ENCODE data around the gene PIH1D1. TPM values are rescaled to one million over a fixed set of nuclear protein-coding genes. Genes with fewer than 3 reads are reported as not detected.

Gene PIH1D1
- total and polyA plus RNA-seq, 10 of the 15 experiments (the other 5 are each of a cell fraction or from before 2014, with no cell fraction given) = 16.1 to 153 (median 106) TPM

DNA sequence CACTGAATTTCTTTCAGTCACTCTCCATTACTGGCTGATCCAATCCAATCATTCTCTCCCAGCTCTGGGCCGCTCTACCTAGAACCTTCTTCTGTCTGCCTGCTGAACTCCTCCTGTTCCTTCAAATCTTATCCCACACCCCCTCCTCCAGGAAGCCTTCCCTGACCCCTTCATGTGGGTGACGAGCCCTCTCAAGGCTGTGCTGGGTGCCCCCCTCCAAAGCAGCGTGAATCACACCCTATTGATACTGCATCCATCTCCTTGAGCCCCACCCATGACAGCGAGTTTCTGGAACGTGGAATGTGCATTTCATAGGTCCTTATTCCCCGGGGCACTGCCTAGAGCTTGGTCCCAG, 3.2 kb downstream of the PIH1D1 start:
- no TSS peak for BruUV-seq (replicated peaks)
- ATAC-seq = no peak
- no peak for TF ChIP-seq POU2F2 (IDR thresholded peaks at IDR 0.05; ENCODE audit: borderline replicate concordance, low read depth, low read length)
- TF ChIP-seq, protein P1, sequence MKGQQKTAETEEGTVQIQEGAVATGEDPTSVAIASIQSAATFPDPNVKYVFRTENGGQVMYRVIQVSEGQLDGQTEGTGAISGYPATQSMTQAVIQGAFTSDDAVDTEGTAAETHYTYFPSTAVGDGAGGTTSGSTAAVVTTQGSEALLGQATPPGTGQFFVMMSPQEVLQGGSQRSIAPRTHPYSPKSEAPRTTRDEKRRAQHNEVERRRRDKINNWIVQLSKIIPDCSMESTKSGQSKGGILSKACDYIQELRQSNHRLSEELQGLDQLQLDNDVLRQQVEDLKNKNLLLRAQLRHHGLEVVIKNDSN (IDR thresholded peaks at IDR 0.05; ENCODE audit: borderline replicate concordance, extremely low read length, insufficient read depth, low read depth, low read length) = no peak
- TF ChIP-seq TCF3 (IDR thresholded peaks at IDR 0.05; ENCODE audit: borderline replicate concordance, insufficient read depth, low read depth, low read length) = no peak
- TF ChIP-seq, protein P2, sequence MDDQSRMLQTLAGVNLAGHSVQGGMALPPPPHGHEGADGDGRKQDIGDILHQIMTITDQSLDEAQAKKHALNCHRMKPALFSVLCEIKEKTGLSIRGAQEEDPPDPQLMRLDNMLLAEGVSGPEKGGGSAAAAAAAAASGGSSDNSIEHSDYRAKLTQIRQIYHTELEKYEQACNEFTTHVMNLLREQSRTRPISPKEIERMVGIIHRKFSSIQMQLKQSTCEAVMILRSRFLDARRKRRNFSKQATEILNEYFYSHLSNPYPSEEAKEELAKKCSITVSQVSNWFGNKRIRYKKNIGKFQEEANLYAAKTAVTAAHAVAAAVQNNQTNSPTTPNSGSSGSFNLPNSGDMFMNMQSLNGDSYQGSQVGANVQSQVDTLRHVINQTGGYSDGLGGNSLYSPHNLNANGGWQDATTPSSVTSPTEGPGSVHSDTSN (IDR thresholded peaks at IDR 0.05; ENCODE audit: insufficient replicate concordance, low read depth, low read length) = no peak
- TF ChIP-seq FOXK2 (IDR thresholded peaks at IDR 0.05) = no peak
- TF ChIP-seq RELA (IDR thresholded peaks at IDR 0.05; ENCODE audit: borderline replicate concordance, partially characterized antibody) = no peak
- TF ChIP-seq TARDBP (IDR thresholded peaks at IDR 0.05; ENCODE audit: borderline replicate concordance) = no peak
- TF ChIP-seq, protein P3, sequence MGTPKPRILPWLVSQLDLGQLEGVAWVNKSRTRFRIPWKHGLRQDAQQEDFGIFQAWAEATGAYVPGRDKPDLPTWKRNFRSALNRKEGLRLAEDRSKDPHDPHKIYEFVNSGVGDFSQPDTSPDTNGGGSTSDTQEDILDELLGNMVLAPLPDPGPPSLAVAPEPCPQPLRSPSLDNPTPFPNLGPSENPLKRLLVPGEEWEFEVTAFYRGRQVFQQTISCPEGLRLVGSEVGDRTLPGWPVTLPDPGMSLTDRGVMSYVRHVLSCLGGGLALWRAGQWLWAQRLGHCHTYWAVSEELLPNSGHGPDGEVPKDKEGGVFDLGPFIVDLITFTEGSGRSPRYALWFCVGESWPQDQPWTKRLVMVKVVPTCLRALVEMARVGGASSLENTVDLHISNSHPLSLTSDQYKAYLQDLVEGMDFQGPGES (IDR thresholded peaks at IDR 0.05) = no peak
- no peak for TF ChIP-seq ZZZ3 (IDR thresholded peaks at IDR 0.05; ENCODE audit: control insufficient read depth, insufficient read length, low read depth)
- no peak for TF ChIP-seq NRF1 (conservative IDR thresholded peaks at IDR 0.05; ENCODE audit: low read depth, low read length)
- no peak for TF ChIP-seq MTA3 (IDR thresholded peaks at IDR 0.05; ENCODE audit: borderline replicate concordance, low read length)
- no peak for TF ChIP-seq POLR2AphosphoS5 (IDR thresholded peaks at IDR 0.05; ENCODE audit: low read length)
- TF ChIP-seq RCOR1 (conservative IDR thresholded peaks at IDR 0.05; ENCODE audit: low read depth, low read length) = no peak
- TF ChIP-seq, protein P4, sequence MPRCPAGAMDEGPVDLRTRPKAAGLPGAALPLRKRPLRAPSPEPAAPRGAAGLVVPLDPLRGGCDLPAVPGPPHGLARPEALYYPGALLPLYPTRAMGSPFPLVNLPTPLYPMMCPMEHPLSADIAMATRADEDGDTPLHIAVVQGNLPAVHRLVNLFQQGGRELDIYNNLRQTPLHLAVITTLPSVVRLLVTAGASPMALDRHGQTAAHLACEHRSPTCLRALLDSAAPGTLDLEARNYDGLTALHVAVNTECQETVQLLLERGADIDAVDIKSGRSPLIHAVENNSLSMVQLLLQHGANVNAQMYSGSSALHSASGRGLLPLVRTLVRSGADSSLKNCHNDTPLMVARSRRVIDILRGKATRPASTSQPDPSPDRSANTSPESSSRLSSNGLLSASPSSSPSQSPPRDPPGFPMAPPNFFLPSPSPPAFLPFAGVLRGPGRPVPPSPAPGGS (IDR thresholded peaks at IDR 0.05; ENCODE audit: borderline replicate concordance, insufficient read depth, low read depth, low read length, poor library complexity, severe bottlenecking) = no peak
- TF ChIP-seq CBX3 (IDR thresholded peaks at IDR 0.05; ENCODE audit: borderline replicate concordance, low read depth) = no peak
- TF ChIP-seq, protein P5, sequence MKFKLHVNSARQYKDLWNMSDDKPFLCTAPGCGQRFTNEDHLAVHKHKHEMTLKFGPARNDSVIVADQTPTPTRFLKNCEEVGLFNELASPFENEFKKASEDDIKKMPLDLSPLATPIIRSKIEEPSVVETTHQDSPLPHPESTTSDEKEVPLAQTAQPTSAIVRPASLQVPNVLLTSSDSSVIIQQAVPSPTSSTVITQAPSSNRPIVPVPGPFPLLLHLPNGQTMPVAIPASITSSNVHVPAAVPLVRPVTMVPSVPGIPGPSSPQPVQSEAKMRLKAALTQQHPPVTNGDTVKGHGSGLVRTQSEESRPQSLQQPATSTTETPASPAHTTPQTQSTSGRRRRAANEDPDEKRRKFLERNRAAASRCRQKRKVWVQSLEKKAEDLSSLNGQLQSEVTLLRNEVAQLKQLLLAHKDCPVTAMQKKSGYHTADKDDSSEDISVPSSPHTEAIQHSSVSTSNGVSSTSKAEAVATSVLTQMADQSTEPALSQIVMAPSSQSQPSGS (IDR thresholded peaks at IDR 0.05; ENCODE audit: low read length) = no peak
- no peak for TF ChIP-seq SUZ12 (IDR thresholded peaks at IDR 0.05; ENCODE audit: unreplicated experiment)

More for the DNA sequence above, 3.2 kb downstream of the PIH1D1 start:
- SMC1A ChIA-PET (ENCODE audit: uncharacterized antibody, unreplicated experiment) = interaction anchor here (0.9 kb wide), 1 partner anchor 25 kb away, joined by 4 read pairs; the partner anchor contains the start of gene FLT3LG
- WGBS (ENCODE audit: insufficient coverage, insufficient replicate concordance, low lambda C conversion rate, missing lambda C conversion rate) = 91% methylated on average over 5 of the region's 6 CpGs
- POLR2A ChIA-PET = interaction anchor here (2.4 kb wide), 1 partner anchor 22 kb away, joined by 5 read pairs; no protein-coding TSS in a partner anchor
- in situ Hi-C loops (cut with MboI) = no loop called here
- no peak overlapping the region for H3K4me3 ChIP-seq
- DNase-seq (ENCODE audit: low read depth, low spot score) (no peak), FAIRE-seq (no peak)
- peaks cover 19% of the 10 kb centered on the region for H3K79me2 ChIP-seq (ENCODE audit: control insufficient read depth, insufficient read depth, low read length)
- H2AFZ ChIP-seq (ENCODE audit: control insufficient read depth, low read depth, low read length) = no peak overlapping the region
- intact Hi-C loops (cut with micrococcal nuclease; ENCODE audit: unreplicated experiment) = no loop called here
- H3K9me3 ChIP-seq (replicated peaks; ENCODE audit: control insufficient read depth, insufficient read depth, low read length) = no peaks in the 10 kb centered on the region
- CTCF ChIA-PET = interaction anchor here (1.0 to 1.3 kb wide), 2 partner anchors 25 to 122 kb away, joined by 3 to 5 read pairs; partner anchors contain the start of gene FLT3LG
- peaks cover 2 to 6% of the 10 kb centered on the region in 2 experiments; a peak in 3 of 4 replicates for H3K36me3 ChIP-seq (ENCODE audit: control insufficient read depth in 2 of 2, insufficient read depth in 2 of 2, low read length in 1 of 2)
- peaks cover 5% of the 10 kb centered on the region for H3K4me1 ChIP-seq (ENCODE audit: control insufficient read depth, insufficient read depth, low read length)
- H3K27ac ChIP-seq (ENCODE audit: control insufficient read depth, insufficient read depth) = no peak overlapping the region
- RAD21 ChIA-PET (ENCODE audit: unreplicated experiment) = no interaction called here
- no peaks in the 10 kb centered on the region; the same call in 1 of the 2 replicates for H4K20me1 ChIP-seq (ENCODE audit: control insufficient read depth, insufficient read depth)
- no peaks in the 10 kb centered on the region for H3K27me3 ChIP-seq (replicated peaks in 1 of 2; ENCODE audit: control insufficient read depth in 2 of 2, insufficient read depth in 2 of 2, low read length in 1 of 2)
- H3K9ac ChIP-seq (ENCODE audit: control insufficient read depth, insufficient read depth, low read length) = no peak overlapping the region
- H3K4me2 ChIP-seq (ENCODE audit: control insufficient read depth, insufficient read depth) = no peak overlapping the region
